OCI-M2 (cell line): ENCODE results near the gene CRB3.
"Not testable (repeated sequence)": the region's sequence is repeated elsewhere in the genome, so short reads cannot be mapped to it uniquely, and the experiment has no call there.

ENCODE experiments used
- DNase-seq: peaks from one replicate; lab custom pipeline; 2025; ENCODE audit not compliant: unreplicated experiment; lab: John Stamatoyannopoulos, UW

The CRB3 gene

DNA sequence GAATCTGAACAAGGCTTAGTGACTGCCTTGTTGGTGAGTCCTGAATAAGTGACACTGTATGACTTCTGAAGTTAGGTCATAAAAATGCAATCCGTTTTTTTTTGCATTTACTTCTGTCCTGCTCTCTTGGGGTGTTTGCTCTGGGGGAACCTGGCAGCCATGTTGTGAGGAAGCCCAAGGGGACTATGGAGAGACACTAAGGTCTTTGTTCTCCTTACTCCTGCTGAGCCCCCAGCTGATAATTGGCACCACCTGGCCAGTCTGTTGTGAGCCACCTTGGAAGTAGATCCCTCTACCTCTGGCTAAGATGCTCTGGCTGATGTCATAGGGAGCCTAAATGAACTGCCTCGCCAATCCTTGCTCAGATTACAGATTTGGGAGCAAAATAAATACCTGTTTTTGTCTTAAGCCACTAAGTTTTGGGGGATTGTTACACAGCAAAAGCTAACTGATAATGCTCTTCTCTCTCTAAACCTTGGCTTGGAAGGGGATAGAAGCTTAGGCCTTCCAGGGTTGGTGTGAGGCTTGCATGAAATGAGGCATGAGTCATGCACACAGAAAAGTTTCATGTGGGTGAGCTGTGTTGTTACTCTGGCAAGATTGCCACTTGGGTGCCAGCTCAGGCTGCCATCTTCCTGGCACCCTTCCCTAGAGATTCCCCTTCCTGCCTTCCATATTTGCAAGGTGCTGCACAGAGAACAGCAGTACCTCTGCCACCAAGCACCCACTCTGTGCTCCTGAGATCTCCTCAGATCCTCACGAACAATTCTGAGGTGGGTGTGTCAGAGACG lies 27.9 kb downstream of the CRB3 start:
- no peak for DNase-seq

DNA sequence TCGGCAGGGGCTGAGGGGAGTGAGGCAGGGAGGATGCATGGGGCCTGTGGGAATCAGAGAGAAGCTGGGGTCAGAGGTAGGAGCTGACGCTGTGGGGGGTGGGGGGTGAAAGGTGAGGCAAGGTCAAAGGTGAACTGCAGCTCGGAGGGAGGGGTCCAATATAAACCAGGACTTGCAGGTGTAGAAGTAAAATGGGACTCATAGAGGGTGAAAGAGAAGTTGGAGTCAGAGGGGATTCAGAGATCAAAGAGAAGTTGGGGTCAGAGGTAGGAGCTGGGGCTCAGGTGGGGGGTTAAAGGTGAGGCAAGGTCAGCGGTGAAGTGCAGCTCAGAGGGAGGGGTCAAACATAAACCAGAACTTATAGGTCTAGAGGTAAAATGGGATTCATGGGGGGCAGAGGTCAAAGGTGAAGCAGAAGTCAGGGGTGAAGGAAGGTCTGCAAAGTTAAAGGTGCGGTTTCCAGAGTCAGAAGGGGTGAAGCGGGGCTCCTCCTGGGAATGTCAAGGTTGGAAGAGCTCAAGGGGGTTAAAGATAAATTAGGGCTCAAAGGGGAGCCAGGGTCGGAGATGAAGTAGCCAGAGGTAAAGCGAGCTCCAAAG lies 30.5 kb downstream of the CRB3 start:
- DNase-seq: no peak

DNA sequence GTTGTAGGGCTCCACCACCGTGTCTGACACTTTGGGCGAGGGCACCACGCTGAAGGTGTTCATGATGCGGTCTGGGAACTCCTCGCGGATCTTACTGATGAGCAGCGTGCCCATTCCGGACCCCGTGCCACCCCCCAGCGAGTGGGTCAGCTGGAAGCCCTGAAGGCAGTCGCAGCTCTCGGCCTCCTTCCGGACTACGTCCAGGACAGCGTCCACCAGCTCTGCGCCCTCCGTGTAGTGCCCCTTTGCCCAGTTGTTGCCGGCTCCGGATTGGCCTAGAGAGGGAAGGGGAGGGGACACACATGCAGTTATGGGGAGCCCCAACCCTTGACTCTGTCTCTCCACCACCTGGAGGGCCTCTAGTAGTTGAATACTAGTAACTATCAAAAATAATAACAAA lies 31.9 kb downstream of the CRB3 start:
- DNase-seq: no peak

DNA sequence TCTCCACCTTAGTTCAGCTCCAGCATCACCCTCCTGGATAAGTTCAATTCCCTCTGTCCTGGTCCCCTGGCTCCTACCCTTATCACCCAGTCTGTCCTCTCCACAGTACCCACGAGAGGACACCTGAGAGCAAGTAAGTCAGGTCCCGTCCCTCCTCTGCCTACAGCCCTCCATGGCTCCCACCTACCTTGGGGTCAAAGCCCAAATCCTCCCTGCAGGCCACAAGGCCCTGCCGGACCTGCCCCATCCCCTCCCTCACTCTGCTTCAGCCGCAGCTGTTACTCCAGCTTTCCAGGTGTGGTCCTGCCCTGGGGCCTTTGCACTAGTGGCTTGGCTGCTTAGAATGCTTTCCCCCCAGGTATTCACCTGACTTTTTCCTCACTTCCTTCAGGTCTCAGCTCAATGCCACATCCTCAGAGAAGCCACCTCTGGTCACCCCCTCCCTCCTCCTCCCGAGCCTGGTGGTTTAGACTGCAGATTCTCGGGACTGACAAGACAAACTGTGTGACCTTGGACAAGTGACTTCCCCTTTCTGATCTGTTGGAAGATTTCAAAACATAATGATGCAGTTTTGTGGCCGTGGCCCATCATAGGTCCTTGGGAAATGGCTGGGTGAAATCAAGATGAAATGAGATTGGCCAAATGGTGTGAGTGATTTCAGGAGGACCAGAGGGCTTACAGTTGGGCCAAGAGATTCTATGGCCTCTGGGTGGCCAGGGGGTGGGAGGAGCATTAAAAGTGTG lies 34.4 kb downstream of the CRB3 start:
- no peak for DNase-seq

DNA sequence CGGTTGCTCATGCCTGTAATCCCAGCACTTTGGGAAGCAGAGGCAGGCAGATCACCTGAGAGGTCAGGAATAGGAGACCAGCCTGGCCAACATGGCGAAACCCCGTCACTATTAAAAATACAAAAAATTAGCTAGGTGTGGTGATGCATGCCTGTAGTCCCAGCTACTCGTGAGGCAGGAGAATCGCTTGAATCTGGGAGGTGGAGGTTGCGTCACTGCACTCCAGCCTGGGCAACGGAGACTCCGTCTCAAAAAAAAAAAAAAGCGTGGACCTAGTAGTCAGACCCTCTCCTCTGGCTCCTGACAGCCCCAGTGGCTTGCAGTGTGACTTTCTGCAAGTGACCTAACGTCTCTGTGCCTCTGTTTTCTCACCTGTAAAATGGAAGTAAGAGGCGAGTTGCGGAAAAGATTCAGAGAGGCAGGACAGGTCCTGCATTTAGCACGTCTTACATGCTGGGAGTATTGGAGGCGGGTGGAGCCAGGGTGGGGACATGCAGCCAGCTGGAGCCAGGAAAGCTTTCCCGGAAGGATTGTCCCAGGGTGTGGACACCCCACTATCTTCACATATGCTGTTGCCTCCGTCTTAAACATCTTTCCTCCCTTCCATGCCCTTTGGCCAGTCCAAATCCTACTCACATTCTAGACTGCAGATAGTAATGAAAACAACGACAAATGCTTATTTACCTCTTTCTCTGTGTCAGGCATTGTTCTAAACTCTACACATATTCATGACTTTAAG lies 35.1 kb downstream of the CRB3 start:
- no peak for DNase-seq

DNA sequence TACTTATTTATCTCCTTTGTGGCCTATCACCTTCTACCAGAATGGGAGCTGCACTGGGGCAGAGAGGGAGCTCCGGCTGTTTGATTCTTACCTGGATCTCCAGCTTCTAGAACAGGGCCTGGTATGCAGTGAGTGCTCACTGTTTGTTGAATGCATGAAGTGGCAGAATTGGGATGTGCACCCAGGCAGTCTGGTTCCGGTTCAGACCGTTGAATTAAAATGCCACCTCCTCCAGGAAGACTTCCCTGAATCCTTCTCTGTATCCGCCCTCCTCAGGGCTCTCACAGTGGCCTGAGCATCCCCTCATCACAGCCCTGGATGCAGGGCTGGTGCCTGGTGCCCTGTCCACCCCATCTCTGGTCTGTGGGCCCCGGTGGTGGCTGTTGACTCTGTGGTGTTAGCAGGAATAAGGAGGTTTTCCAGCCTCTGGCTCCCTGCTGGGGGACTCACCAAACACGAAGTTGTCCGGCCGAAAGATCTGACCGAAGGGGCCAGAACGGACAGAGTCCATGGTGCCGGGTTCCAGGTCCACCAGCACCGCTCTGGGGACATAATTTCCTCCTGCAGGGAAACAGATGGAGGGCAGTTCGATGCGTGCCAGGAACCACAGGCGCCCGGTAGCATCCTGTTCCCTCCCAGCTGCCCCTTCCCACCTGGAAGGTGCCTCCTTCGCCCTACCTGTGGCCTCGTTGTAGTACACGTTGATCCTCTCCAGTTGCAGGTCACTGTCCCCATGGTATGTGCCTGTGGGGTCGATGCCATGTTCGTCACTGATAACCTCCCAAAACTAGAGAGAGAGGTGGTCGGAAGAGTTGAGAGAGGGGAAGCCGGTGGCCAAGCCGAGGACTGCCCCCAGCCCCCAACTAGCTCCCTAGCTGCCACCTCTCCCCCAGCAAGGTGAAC lies 37.0 kb downstream of the CRB3 start:
- DNase-seq: no peak

DNA sequence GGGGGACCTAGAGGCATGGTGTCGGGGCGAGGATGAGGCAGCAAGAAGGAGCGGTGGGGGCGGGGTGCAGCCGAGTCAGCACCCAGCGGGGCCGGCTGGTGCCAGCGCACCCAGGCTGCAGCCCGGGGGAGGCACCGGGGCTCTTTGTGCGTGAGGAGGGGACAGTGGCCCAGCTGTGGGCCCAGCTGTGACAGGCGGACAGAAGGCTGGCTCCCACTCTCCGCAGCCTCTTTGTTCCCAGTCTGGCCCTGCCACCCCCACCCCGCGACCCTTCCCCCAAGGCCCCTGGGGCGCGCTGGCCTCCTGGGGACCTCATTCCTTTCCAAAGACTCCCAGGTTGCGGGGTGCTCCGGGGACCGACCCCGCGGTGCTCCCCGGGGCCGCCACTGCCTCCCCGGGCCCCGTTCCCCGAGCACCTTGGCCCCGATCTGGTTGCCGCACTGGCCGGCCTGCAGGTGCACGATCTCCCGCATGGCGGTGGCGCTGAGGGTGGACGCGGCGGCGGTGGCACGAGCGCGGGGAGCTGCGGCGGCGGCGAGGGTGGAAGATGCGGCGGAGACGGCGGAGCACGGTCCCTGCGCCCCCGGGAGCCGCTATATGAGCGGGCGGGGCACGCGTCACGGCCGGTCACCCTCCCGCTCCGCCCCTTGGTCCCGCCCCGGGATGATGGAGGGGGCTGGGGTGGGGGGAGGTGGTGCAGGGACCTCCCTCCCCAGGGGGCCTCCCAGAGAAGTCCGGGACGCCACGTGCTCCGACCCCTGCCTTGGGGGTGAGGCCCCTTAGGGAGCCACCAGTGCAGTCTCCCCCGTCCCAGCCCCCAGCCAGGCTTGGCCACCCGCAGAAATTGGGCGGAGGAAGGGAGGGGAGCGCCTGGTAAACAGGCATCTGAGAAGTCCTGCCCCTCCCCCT lies 37.9 kb downstream of the CRB3 start, which contains the start of gene TUBB4A:
Gene TUBB4A (minus strand): TSS at position 570 of the 909 bp plus-strand sequence. CDS start 97 bp downstream, at position 473.
- no peak for DNase-seq

DNA sequence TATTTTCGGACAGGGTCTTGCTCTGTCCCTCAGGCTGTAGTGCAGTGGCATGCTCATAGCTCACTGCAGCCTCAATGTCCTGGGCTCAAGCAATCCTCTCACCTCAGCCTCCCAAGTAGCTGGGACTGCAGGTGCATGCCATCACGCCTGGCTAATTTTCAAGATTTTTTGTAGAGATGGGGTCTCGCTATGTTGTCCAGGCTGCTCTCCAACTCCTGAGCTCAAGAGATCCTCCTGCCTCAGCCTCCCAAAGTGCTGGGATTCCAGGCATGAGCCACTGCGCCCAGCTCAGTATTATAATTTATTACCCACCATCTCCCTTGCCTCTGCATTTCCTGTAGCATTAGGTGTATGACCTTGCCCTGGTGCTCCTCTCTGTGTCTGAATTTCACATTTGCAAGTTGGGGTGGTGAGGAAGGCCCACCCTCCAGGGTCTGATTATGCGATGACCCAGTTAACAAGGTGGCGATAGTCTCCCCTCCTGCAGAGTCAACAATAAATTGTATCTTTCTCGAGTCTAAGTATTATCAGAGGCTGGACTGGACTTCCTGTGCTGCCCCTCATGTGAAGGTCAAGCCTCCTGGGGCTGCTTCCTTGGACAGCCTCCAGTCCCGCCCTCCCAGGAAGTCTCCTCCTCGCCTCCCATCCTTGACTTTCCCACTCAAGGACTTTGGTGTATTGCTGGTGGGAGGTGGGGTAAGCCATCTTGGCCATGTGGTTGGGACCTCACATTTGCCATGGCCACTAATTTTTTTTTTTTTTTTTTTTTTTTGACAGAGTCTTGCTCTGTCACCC lies 39.5 kb downstream of the CRB3 start:
- DNase-seq: no peak

DNA sequence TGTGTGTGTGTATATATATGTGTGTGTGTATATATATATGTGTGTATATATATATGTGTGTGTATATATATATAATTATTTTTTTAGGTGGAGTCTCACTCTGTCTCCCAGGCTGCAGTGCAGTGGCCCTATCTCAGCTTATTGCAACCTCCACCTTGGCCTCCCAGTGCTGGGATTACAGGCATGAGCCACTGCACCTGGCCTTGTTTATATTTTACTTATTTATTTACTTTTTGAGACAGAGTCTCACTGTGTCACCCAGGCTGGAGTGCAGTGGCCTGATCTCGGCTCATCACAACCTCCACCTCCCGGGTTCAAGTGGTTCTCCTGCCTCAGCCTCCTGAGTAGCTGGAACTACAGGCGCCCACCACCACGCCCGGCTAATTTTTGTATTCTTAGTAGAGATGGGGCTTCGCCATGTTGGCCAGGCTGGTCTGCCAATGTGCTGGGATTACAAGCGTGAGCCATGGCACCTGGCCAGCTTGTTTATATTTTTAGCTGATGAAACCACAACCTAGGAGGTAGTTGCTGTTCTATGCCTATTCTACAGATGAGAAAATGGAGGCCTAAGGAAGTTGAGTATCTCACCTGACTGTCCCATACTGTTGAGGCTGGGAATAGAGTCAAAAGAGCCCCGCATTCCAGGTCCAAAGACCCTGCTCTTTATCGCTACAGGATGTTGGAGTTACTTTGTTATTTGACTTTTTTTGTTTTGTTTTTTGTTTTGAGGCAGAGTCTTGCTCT lies 44.1 kb downstream of the CRB3 start:
- DNase-seq: not testable (repeated sequence)

DNA sequence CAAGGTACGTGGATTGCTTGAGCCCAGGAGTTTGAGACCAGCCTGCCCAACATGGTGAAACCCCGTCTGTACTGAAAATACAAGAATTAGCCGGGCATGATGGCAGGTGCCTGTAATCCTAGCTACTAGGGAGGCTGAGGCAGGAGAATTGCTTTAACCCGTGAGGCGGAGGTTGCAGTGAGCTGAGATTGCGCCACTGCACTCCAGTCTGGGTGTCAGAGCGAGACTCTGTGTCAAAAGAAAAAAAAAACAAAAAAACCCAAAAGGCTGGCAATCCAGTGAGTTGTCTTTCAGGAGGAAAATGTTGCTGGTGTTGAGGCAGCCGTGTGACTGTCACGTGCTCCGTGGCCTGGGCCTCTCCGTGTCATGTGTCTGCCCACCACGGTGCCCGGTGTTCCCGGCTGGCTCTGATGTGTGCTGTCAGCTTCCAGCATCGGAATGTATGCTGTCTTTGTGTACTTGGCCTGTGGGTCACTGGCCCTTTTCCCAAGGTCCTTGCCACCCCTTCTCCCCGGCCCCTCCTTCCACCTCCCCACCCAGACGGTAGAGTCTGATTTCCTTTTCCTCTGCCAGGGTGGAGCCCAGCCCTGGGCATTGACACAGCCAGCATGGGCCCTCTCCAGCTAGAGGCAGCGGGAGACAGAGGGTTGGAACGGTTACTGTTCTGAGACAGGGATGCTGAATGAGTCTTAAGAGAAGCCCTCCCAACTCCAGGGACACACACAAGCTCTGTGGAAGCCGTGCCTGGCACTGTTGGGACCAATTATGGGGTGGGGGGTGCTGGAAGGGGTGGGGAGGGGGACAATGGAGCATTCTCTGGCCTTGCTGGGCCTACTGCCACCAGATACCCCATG lies 45.3 kb downstream of the CRB3 start:
- DNase-seq: no peak

DNA sequence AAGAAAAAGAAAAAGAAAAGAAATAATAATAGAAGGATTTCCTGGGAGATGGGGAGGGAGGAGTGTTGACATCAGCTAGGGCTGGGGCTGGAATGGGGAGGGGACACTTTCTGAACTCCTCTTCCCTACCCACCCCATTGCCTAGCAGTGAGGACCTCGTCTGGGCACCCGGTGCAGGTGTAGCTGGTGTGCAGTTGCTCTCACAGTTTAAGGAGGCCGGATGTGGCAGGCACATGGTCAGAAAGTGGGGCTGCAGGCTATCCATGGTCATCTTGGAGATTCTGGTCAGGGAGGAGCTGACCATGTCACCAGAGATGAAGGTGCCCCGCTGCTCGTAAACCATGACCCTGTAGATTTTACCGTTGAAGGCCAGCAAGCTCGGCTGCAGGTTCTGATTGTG lies 46.5 kb downstream of the CRB3 start:
- no peak for DNase-seq

DNA sequence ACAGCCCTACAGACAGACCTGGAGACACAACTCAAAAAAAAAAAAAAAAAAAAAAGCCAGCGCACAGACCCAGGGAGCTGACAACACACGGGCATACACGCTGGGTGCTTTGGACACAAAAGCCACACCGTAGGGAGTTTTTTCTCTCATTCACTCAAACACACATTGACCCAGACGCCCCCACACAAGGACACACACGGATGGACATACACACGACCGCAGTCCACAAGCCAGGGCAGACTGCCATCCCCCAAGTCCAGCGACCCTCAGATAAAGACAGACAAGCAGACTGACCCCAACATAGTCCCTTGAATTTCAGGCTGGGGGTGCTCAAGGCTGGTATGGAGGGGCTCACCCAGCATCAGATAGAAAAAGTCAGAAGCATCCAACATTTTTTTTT lies 50.0 kb downstream of the CRB3 start:
- no peak for DNase-seq

DNA sequence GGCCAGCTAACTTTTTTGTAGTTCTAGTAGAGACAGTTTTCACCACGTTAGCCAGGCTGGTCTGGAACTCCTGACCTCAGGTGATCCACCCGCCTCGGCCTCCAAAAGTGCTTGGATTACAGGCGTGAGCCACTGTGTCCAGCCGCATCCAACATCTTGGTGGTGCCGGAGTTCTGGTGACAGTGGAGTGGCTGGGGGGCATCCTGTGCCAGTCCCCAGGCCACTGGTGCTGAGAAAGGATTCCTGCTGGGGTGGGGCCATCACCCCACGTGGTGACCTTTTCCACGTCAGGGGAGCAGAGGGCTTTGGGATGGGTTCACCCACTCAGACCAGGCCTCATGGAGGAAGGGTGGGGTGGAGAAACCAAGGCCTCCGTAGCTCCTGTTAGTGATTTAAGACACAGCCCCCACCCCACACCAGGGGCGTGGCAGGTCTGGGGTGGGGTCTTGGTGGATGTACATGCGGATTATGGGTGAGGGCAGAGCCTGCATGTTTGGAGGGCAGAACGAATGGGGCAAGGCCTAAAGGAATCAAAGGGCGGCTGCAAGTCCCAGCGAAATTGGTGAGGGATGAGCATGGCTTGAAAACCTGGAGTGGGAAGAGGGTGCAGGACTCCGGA lies 51.0 kb downstream of the CRB3 start:
- no peak for DNase-seq

DNA sequence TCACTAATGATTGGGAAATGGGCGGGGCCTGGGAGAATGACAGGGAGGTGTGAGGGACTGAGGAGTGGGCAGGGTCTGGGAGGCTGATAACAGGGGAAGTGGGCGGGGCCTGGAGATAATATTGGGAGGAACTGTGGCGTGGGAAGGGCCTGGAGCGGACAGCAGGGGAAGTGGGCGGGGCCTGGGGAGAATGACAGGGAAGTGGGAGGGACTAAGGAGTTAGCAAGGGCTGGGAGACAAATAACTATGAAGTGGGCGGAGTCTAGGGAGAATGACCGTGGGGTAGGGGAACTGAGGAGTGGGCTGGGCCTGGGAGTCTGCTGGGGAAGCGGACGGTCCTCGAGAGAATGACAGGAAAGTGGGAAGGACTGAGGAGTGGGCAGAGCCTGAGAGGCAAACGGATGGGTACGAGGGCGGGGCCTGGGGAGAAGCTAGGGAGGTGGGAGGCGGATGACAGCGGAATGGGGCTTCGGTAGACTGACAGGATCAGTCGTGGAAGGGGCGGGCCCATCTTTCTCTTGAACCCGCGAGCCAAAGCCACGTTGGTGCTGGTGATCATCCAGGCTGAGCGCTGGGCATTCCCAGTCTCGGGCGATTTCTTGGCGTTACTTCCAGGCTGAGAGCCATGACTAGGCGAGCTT lies 52.1 kb downstream of the CRB3 start:
- DNase-seq: peak; percentile 95
